GM23338 (cell line): ENCODE data around the gene NXPH2. TPM values are rescaled to one million over a fixed set of nuclear protein-coding genes. Genes with fewer than 3 reads are reported as not detected.

ENCODE experiments used
- ATAC-seq: fragments of 200-7000 bp; cut with Tn5 transposase; 3 replicates; pipeline ENCODE4 v1.9.1; 2020
- DNase-seq: peaks from one replicate; pipeline ENCODE4 v3.0.0-alpha.2; 2015; ENCODE audit warnings: low spot score
- H2AFZ ChIP-seq: fragments of 200-600 bp; sonication (generic); 2 replicates; pipeline ENCODE4 v1.8.0; 2016; ENCODE audit warnings: antibody characterized with exemption, mild to moderate bottlenecking, moderate library complexity
- H3F3A ChIP-seq: fragments of 200-600 bp; sonication (generic); replicated peaks from 2 replicates; pipeline ENCODE4 v1.8.0; 2017; ENCODE audit warnings: antibody characterized with exemption, mixed run types, low read depth
- H3K27ac ChIP-seq: fragments of 200-600 bp; sonication (generic); 2 replicates; pipeline ENCODE4 v1.6.1; 2016; ENCODE audit warnings: low read depth
- H3K27me3 ChIP-seq: fragments of 200-600 bp; sonication (generic); 2 replicates; pipeline ENCODE4 v1.8.0; 2016; ENCODE audit warnings: mild to moderate bottlenecking, mixed run types, moderate library complexity; ENCODE audit not compliant: insufficient read depth
- H3K36me3 ChIP-seq: fragments of 200-600 bp; sonication (generic); 2 replicates; pipeline ENCODE4 v1.8.0; 2016; ENCODE audit warnings: mild to moderate bottlenecking; ENCODE audit not compliant: insufficient read depth
- H3K4me1 ChIP-seq: fragments of 200-600 bp; sonication (generic); 2 replicates; pipeline ENCODE4 v1.8.0; 2016; ENCODE audit warnings: mild to moderate bottlenecking, moderate library complexity; ENCODE audit not compliant: insufficient read depth
- H3K4me2 ChIP-seq: fragments of 200-600 bp; sonication (generic); 2 replicates; pipeline ENCODE4 v1.7.1; 2017; ENCODE audit warnings: mixed run types
- H3K4me3 ChIP-seq: fragments of 200-600 bp; sonication (generic); 2 replicates; pipeline ENCODE4 v1.6.1; 2016; ENCODE audit warnings: mixed run types
- H3K79me2 ChIP-seq: fragments of 200-600 bp; sonication (generic); replicated peaks from 2 replicates; pipeline ENCODE4 v1.8.0; 2017; ENCODE audit warnings: mild to moderate bottlenecking; ENCODE audit not compliant: insufficient read depth
- H3K9me2 ChIP-seq: fragments of 200-600 bp; sonication (generic); 2 replicates; pipeline ENCODE4 v1.8.0; 2017; ENCODE audit not compliant: insufficient read depth
- H4K20me1 ChIP-seq: fragments of 200-600 bp; sonication (generic); replicated peaks from 2 replicates; pipeline ENCODE4 v1.8.0; 2017; ENCODE audit warnings: mild to moderate bottlenecking; ENCODE audit not compliant: insufficient read depth
- H3K27ac Mint-ChIP-seq: 2 replicates; pipeline ENCODE4 v1.8.0; 2020; ENCODE audit warnings: inconsistent platforms, mild to moderate bottlenecking, moderate library complexity, mixed read lengths
- H3K27me3 Mint-ChIP-seq: 3 replicates; pipeline ENCODE4 v1.8.0; 2022; ENCODE audit warnings: low read depth, mild to moderate bottlenecking, moderate library complexity, mixed read lengths, inconsistent platforms; ENCODE audit not compliant: insufficient read depth, poor library complexity
- H3K36me3 Mint-ChIP-seq: 3 replicates; pipeline ENCODE4 v1.8.0; 2021; ENCODE audit warnings: low read depth, mild to moderate bottlenecking, inconsistent platforms, moderate library complexity, mixed read lengths
- H3K4me1 Mint-ChIP-seq: 3 replicates; pipeline ENCODE4 v1.8.0; 2020; ENCODE audit warnings: mild to moderate bottlenecking, inconsistent platforms, mixed read lengths
- H3K4me3 Mint-ChIP-seq: 3 replicates; pipeline ENCODE4 v1.8.0; 2021; ENCODE audit warnings: moderate library complexity, mild to moderate bottlenecking, inconsistent platforms, mixed read lengths
- H3K9me3 Mint-ChIP-seq: 3 replicates; pipeline ENCODE4 v1.8.0; 2020; ENCODE audit warnings: moderate library complexity, mild to moderate bottlenecking, inconsistent platforms, mixed read lengths
- CREB1 ChIP-seq: fragments of 250-450 bp; sonication (Bioruptor Pico); IDR thresholded peaks from 2 replicates; pipeline ENCODE4 v1.5.0; 2020; ENCODE audit warnings: low read depth, mild to moderate bottlenecking, moderate library complexity
- EZH2phosphoT487 ChIP-seq: fragments of 200-600 bp; sonication (generic); IDR thresholded peaks from one replicate; pipeline ENCODE4 v1.8.1; 2018; ENCODE audit warnings: antibody characterized with exemption; ENCODE audit not compliant: unreplicated experiment
- JUNB ChIP-seq: IDR thresholded peaks from one replicate; pipeline ENCODE4 v1.6.1; 2016; ENCODE audit warnings: antibody characterized with exemption; ENCODE audit not compliant: unreplicated experiment
- NANOG ChIP-seq: IDR thresholded peaks from 2 replicates; pipeline ENCODE4 v1.6.1; 2016; ENCODE audit warnings: antibody characterized with exemption, borderline replicate concordance
- polyA plus RNA-seq: library from polyadenylated mRNA; unstranded; fragments of >200 nt; fragmentation: Nextera tagmentation; extraction: Ambion mirVana; gene quantifications from 2 replicates; pipeline ENCODE4 v1.2.1, GENCODE V29; 2016
- total RNA-seq: library from RNA; depleted of rRNA; stranded (reverse); fragments of >200 nt; shearing (Covaris generic); gene quantifications from 2 replicates; pipeline ENCODE4 v1.2.3, GENCODE V29; 2014
- TF ChIP-seq, protein P1 (sequence below): IDR thresholded peaks from 2 replicates; pipeline ENCODE4 v1.6.1; 2016; ENCODE audit warnings: antibody characterized with exemption
- TF ChIP-seq, protein P2 (sequence below), 2 experiments: fragments of 200-600 bp in 1 of 2; sonication (generic) in 1 of 2; conservative IDR thresholded peaks; 2 replicates each; pipeline versions ENCODE4 v1.5.1 to v1.6.1; 2016 to 2017; ENCODE audit warnings: antibody characterized with exemption in 2 of 2, low read depth in 2 of 2, mild to moderate bottlenecking in 2 of 2, moderate library complexity in 1 of 2

Gene NXPH2
- total and polyA plus RNA-seq, 2 experiments from 2014 or later: 2.7 to 8.3 TPM

DNA sequence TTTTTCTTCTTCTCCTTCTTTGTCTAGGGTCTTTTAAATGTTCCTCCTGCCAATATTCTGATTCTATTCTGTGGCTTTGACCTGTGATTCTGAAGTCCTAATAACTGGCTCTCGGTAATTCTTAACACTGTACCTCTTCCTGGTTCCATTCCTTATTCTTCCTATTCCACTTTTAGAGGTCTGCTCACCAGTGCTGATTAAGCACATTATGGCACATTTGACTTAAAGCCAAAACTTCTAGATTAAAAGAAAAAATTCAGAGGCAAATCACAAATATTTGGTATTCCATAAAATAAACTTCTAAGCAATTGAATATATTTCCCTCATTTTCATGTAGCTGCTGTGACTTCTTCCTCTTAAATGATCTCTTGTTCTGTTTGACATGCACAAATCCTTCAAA, 47.5 kb downstream of the NXPH2 start:
- Histone ChIP-seq H3K4me2 (no peak overlapping the region), H2AFZ (no peak overlapping the region), H3F3A (no peaks in the 10 kb centered on the region), H3K4me1 (no peaks in the 10 kb centered on the region), H3K9me2 (0 out of 2 replicates have a peak, but pooled peaks cover 19% of the 10 kb centered on the region), H3K36me3 (0 out of 2 replicates have a peak, but pooled peaks cover 7% of the 10 kb centered on the region), H3K27me3 (no peaks in the 10 kb centered on the region), H3K27ac (no peak overlapping the region), H3K4me3 (no peak overlapping the region), H4K20me1 (no peaks in the 10 kb centered on the region), H3K79me2 (peaks cover 7% of the 10 kb centered on the region; the same call in 1 of the 2 replicates)
- H3K4me1 Mint-ChIP-seq: no peaks in the 10 kb centered on the region; the same call in 2 of the 3 replicates
- peaks cover 2% of the 10 kb centered on the region for H3K27me3 Mint-ChIP-seq
- no peak overlapping the region for H3K4me3 Mint-ChIP-seq
- no peak overlapping the region for H3K27ac Mint-ChIP-seq
- peaks cover 46% of the 10 kb centered on the region for H3K9me3 Mint-ChIP-seq
- no peak for ATAC-seq
- H3K36me3 Mint-ChIP-seq: peaks cover 48% of the 10 kb centered on the region
- TF ChIP-seq JUNB (no peak), EZH2phosphoT487 (no peak)
- TF ChIP-seq, protein P1, sequence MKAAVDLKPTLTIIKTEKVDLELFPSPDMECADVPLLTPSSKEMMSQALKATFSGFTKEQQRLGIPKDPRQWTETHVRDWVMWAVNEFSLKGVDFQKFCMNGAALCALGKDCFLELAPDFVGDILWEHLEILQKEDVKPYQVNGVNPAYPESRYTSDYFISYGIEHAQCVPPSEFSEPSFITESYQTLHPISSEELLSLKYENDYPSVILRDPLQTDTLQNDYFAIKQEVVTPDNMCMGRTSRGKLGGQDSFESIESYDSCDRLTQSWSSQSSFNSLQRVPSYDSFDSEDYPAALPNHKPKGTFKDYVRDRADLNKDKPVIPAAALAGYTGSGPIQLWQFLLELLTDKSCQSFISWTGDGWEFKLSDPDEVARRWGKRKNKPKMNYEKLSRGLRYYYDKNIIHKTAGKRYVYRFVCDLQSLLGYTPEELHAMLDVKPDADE: no peak
- TF ChIP-seq, protein P2, sequence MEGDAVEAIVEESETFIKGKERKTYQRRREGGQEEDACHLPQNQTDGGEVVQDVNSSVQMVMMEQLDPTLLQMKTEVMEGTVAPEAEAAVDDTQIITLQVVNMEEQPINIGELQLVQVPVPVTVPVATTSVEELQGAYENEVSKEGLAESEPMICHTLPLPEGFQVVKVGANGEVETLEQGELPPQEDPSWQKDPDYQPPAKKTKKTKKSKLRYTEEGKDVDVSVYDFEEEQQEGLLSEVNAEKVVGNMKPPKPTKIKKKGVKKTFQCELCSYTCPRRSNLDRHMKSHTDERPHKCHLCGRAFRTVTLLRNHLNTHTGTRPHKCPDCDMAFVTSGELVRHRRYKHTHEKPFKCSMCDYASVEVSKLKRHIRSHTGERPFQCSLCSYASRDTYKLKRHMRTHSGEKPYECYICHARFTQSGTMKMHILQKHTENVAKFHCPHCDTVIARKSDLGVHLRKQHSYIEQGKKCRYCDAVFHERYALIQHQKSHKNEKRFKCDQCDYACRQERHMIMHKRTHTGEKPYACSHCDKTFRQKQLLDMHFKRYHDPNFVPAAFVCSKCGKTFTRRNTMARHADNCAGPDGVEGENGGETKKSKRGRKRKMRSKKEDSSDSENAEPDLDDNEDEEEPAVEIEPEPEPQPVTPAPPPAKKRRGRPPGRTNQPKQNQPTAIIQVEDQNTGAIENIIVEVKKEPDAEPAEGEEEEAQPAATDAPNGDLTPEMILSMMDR (conservative IDR thresholded peaks at IDR 0.05; ENCODE audit: low read depth in 2 of 2): no peak
- DNase-seq: no peak

DNA sequence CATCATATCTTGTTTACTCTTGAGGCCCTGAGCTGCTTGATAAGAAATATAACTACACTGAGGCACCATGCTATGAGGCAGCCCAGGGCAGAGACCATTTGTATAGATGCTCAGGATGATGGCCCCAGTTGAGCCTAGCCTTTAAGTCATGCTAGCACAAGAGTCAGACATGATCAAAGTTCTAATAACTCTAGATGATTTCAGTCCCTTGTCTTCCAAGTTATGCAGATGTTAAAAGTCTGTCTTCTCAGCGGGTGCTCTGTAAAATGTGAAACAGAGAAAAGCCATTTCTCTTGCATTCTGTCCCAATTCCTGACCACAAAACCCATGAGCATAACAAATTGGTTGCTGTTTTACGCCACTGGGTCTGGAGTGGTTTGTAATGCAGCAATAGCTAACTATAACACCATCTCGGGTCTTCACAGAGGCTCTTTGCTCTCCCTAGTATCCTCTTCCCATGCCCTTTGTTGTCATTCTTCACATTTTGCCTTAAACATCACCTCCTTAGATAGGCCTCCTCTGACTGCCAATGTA, 49.6 kb downstream of the NXPH2 start:
- H3K4me1 Mint-ChIP-seq: peaks cover 8% of the 10 kb centered on the region; the same call in 2 of the 3 replicates
- no peak for TF ChIP-seq NANOG
- H3K27ac Mint-ChIP-seq: no peak overlapping the region
- Histone ChIP-seq H3K36me3 (0 out of 2 replicates have a peak, but pooled peaks cover 3% of the 10 kb centered on the region), H3K4me2 (no peak overlapping the region), H3K4me1 (peaks cover 5% of the 10 kb centered on the region; the same call in 1 of the 2 replicates), H3F3A (no peaks in the 10 kb centered on the region), H3K27ac (no peak overlapping the region), H3K27me3 (no peaks in the 10 kb centered on the region), H3K79me2 (peaks cover 7% of the 10 kb centered on the region; the same call in 1 of the 2 replicates), H2AFZ (no peak overlapping the region), H4K20me1 (no peaks in the 10 kb centered on the region), H3K4me3 (no peak overlapping the region), H3K9me2 (0 out of 2 replicates have a peak, but pooled peaks cover 19% of the 10 kb centered on the region)
- peaks cover 4% of the 10 kb centered on the region for H3K27me3 Mint-ChIP-seq
- peaks cover 26% of the 10 kb centered on the region for H3K9me3 Mint-ChIP-seq
- H3K36me3 Mint-ChIP-seq: peaks cover 28% of the 10 kb centered on the region
- DNase-seq (no peak), ATAC-seq (no peak)
- H3K4me3 Mint-ChIP-seq: no peak overlapping the region

DNA sequence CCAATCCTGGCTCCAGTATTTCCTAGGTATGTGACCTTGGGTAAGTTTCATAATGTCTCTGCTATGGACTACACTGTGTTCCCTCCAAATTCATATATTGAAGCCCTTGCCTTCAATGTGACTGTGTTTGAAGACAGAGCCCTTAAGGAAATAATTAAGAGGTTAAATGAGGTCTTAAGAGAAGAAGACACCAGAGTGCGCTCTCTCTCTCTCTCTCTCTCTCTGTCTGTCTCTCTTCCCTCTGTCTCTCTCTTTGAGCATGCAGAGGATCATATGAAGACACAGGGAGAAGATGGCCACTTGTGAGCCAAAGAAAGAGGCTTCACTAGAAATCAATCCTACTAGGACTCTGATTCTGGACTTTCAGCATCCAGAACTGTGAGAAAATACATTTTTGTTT, 52.2 kb downstream of the NXPH2 start:
- DNase-seq: peak; percentile 32
- Histone ChIP-seq H2AFZ (no peak overlapping the region), H4K20me1 (no peaks in the 10 kb centered on the region), H3K4me3 (no peak overlapping the region), H3K4me1 (peaks cover 18% of the 10 kb centered on the region), H3K79me2 (peaks cover 7% of the 10 kb centered on the region; the same call in 1 of the 2 replicates), H3K27ac (no peak overlapping the region), H3K9me2 (0 out of 2 replicates have a peak, but pooled peaks cover 4% of the 10 kb centered on the region), H3F3A (no peaks in the 10 kb centered on the region), H3K27me3 (no peaks in the 10 kb centered on the region), H3K36me3 (0 out of 2 replicates have a peak, but pooled peaks cover 3% of the 10 kb centered on the region), H3K4me2 (no peak overlapping the region)
- H3K36me3 Mint-ChIP-seq: peaks cover 7% of the 10 kb centered on the region; the same call in 2 of the 3 replicates
- no peak overlapping the region for H3K27ac Mint-ChIP-seq
- peaks cover 8% of the 10 kb centered on the region; the same call in 2 of the 3 replicates for H3K9me3 Mint-ChIP-seq
- peak; percentile 72 for ATAC-seq
- peaks cover 18% of the 10 kb centered on the region for H3K4me1 Mint-ChIP-seq
- TF ChIP-seq CREB1 (CRISPR knock-in tag): no peak
- TF ChIP-seq, protein P2 (conservative IDR thresholded peaks at IDR 0.05; ENCODE audit: low read depth in 2 of 2): peak; percentile 45 to 67
- H3K4me3 Mint-ChIP-seq: no peak overlapping the region
- H3K27me3 Mint-ChIP-seq: peaks cover 4% of the 10 kb centered on the region
